ENCODE results near the gene KRTAP1-1.
"Not testable (repeated sequence)": the region's sequence is repeated elsewhere in the genome, so short reads cannot be mapped to it uniquely, and the experiment has no call there.

Gene KRTAP1-1, protein sequence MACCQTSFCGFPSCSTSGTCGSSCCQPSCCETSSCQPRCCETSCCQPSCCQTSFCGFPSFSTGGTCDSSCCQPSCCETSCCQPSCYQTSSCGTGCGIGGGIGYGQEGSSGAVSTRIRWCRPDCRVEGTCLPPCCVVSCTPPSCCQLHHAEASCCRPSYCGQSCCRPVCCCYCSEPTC

DNA sequence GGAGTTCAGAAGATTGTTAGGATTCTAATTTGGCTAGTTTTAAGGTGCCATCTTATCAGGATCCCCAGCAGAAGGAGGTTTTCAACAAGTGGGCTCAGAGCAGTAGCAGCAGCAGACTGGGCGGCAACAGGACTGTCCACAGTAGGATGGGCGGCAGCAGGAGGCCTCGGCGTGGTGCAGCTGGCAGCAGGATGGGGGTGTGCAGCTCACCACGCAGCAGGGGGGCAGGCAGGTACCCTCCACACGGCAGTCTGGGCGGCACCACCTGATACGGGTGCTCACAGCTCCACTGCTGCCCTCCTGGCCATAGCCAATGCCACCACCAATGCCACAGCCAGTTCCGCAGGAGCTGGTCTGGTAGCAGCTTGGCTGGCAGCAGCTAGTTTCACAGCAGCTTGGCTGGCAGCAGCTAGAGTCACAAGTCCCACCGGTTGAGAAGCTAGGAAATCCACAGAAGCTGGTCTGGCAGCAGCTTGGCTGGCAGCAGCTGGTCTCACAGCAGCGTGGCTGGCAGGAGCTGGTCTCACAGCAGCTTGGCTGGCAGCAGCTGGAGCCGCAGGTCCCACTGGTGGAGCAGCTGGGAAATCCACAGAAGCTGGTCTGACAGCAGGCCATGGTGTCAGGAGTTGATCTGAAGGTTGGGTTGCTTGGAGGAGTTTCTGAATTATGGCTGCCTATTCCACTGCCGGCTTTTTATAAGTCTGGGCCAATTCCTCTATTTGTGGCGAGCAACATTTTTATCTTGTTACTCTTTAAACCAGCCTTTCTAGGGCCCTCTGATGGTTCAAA is at the start of gene KRTAP1-1:
Gene KRTAP1-1, minus strand, starts transcription at position 668 of the 789 bp plus-strand sequence. Its CDS starts 53 bp downstream, at position 615.
- FAIRE-seq = not testable (repeated sequence)

DNA sequence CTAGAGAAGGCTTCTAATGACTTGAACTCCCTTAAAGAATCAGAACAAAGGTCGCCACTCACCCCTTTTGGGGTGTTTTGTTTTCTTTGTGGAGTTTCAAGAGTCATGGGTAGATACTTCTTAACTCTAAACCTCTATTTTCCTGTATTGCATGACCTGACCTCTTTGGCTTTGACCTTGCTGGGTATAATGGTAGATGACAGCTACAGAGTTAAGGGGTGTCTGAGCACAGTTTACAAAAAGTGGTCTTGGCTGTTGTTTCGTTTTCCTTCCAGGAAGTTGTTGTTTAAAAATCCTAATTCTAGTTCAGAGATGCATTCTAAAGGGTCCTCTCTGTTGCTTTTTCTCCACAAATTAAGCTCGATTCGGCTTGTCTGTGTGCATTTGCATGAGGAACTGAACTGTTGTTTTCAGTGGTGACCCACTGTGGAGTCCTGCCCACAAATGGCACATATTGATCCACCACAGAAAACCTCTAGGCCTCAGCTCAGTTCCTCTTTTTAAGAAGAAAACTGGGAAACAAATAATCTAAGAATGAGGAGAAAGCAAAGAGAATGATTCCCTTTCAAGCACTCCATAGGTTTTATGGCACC is 47.6 kb upstream of the KRTAP1-1 start:
- not testable (repeated sequence) for FAIRE-seq

DNA sequence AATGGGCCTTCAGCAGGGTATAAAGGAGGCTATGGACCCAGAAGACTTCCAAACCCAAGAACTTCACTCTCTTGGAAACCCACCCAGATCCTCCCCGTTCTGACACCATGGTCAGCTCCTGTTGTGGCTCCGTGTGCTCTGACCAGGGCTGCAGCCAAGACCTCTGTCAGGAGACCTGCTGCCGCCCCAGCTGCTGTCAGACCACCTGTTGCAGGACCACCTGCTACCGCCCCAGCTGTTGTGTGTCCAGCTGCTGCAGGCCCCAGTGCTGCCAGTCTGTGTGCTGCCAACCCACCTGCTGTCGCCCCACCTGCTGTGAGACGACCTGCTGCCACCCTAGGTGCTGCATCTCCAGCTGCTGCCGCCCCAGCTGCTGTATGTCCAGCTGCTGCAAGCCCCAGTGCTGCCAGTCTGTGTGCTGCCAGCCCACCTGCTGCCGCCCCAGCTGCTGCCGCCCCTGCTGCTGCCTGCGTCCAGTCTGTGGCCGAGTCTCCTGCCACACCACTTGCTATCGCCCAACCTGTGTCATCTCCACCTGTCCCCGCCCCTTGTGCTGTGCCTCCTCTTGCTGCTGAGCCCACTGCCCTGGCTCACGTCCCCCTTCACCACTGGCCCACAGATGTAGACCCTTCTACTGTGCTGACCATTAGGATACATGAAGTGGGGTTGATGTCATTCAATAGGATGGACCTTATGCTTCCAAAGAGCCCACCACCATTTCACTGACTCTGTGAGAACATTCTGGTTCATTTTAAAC is 43.0 kb upstream of the KRTAP1-1 start, which contains the start of gene KRTAP4-7:
Gene KRTAP4-7, plus strand, starts transcription at position 51 of the 757 bp plus-strand sequence. Its CDS starts 57 bp downstream, at position 108.
- FAIRE-seq = not testable (repeated sequence)

DNA sequence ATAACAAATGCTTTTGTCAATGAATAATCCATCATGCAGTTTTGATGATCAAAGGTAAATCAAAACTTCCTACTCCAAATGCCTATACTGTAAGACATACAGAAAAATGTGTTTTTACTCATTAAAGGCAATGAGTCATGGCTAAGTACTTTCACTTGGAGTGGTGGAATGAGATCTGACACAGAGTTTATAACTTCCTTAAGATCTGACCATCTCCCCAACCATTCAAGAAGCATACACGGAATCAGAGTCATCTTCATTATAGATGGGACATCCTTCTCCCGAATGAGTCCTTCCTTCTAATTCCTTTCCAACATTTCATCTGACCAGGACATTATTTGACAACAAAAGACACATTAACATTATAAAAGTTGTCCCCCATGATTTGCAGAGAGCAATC is 42.2 kb upstream of the KRTAP1-1 start:
- FAIRE-seq = not testable (repeated sequence)

GRCh38 chr17:41082626-41083025 is 41.4 kb upstream of the KRTAP1-1 start:
- no peak for FAIRE-seq

DNA sequence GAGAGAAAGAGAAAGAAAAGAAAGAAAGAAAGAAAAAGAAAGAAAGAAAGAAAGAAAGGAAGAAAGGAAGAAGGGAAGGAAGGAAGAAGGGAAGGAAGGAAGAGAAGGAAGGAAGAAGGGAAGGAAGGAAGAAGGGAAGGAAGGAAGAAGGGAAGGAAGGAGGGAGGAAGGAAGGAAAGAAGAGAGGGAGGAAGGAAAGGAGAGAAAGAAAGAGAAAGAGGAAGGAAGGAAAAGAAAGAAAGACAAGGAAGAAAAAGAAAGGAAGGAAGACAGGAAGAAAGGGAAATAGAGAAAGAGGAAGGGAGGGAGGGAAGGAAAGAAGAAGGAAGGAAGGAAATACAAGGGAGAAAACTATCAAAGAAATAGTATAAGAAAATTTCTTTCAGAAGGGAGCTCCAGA is 35.5 kb upstream of the KRTAP1-1 start:
- no peak for FAIRE-seq

DNA sequence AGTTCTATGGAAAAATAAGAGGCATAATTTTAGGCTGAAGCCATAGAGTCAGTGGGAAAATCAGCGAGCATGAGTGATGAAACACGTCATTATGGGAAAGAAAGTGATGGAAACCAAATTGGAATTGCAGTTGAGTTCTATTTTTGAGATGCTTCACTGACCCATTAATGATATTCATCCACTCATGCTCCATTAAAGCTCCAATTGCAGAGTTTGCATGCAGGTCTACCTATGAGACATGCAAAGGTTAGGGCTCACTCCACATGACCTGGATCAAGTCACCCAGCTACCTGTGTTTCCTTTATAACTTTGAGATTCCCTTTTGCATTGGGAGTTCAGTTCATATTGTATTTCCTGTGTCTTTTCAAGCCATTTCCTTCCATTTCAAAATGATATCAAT is 32.4 kb upstream of the KRTAP1-1 start:
- FAIRE-seq = no peak

DNA sequence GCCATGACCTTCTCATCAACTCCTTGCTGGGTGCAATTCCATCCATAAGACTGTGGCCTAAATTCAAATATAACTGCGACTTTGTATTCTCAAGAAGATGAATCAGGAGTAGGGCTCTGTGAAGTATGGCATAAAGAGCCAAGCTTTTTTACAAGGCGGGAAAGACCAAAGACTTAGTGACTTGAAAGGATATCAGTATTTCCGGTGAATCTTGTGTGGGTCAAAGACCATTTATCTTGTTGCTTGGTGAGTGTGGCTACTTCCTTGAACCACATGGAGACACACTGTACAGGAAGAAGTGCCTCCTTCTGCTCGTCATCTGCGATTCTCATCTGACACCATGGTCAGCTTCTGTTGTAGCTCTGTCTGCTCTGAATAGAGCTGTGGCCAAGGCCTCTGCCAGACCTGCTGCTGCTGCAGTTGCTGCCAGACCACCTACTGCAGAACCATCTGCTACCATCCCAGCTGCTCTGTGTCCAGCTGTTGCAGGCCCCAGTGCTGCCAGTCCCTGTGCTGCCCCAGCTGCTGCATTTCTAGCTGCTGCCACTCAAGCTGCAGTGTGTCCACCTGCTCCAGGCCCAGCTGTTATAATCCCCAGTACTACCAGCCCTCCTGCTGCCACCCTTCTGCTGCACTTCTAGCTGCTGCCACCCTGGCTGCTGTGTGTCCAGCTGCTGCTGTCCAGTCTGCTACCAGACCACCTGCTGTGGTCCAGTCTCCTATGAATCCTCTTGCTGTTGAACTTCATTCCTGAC is 30.5 kb upstream of the KRTAP1-1 start:
- FAIRE-seq = no peak

- no peak for FAIRE-seq
Observed at GRCh38 chr17:41069031-41069430, 27.8 kb upstream of the KRTAP1-1 start.

DNA sequence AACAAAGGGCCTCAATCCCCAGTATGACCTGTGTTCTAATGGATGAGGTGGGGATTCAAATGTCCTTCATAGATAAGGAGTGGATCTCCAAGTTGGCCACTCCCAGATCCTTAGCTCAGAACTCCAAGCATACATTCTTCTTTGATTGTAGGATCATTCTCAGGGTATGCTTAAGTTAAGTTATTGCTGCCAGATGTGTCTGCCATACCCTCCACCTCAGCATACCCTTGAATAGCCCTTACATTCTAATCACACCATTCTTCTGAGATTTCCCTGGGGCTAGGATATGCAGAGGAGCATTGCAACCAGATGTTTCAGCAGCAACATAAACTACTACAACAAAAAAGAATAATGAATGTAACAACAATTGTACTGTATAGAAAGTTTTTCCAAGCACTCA is 26.0 kb upstream of the KRTAP1-1 start:
- FAIRE-seq = no peak

DNA sequence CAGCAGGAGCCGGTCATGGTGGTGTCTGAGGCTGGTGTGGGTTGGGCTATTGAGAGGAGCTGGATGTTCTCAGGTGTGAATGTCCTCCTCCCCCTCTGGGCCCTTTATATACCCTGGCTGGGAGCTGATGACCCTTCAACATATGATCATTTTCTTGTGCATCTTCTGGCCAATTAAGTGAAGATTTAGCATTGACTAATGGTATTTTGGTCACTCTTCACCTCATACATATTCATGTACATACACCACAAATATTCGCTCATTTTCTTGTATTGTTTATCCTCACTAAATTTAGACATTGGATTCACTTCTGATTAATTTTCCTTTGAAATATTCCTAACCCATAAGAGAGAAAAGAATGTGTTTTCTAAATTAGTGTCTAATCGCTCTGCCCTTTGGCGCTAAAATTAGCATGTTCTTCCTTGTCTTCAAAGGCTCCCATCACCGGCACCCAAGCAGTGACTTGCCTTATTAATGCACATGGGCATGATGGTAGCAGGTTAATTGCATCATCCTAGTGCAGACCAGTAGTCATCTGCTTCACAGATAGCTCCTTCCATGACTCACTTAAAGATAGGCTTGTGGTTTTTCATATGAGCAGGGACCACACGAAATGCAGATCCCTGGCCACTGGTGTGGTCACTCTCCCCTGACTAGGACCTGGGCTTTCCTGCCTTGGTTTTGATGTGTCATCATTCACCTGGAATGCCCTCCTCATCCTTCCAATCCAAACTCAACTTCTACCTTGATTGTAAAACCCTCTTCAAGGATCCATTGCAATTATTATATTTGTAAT is 24.8 kb upstream of the KRTAP1-1 start, which contains the start of gene KRTAP2-4:
Gene KRTAP2-4, minus strand, starts transcription at position 51 of the 796 bp plus-strand sequence. Its CDS starts 34 bp downstream, at position 17.
- FAIRE-seq = no peak

- FAIRE-seq = not testable (repeated sequence)
Observed at GRCh38 chr17:41065016-41065689, 23.9 kb upstream of the KRTAP1-1 start.

- FAIRE-seq = no peak
Observed at GRCh38 chr17:41064301-41064700, 23.1 kb upstream of the KRTAP1-1 start.

- FAIRE-seq = no peak
Observed at GRCh38 chr17:41063449-41063848, 22.2 kb upstream of the KRTAP1-1 start.

DNA sequence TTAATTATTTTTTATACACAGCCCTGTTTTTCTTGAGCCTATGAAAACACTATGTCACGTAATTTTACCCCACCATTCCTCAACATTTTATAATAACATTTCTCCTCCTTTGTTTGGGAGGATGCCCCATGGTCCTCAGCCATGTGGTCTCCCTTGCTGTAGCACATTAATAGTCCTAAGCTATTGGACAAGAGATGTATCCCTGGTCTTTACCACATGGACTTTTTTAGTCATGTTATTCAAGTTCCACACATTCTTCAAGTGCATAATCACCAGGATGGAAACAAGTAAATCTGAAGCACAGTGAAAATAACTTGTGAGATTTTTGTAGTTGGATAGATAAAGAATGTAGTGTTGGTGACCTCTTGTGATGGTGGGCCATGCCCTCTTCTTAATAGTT is 20.7 kb upstream of the KRTAP1-1 start:
- no peak for FAIRE-seq

DNA sequence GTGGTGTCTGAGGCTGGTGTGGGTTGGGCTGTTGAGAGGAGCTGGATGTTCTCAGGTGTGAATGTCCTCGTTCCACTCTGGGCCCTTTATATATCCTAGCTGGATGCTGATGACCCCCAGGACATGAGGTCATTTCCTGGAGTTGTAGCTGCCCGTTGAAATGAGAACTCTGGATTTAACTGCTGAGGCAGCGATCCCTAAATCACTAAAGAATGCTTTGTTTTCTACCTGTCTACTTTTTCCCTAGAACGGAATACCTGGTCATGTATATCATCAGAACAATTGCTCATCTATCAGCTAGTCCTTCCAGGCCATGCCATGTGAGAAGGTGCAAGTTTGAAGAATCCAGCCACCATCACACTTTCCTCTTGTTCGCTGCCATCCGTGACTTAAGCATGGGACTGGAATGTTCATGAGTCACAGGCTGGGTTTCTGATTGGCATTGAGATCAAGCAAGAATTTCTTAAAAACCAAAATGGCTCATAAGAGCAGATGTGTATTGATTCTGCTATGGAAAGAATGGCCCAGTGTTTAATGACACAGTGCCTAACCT is 18.9 kb upstream of the KRTAP1-1 start, which contains the start of gene KRTAP2-3:
Gene KRTAP2-3, minus strand, starts transcription at position 63 of the 553 bp plus-strand sequence. CDS start 64 bp downstream, outside the sequence.
- no peak for FAIRE-seq

GRCh38 chr17:41059276-41060051 is 18.2 kb upstream of the KRTAP1-1 start:
- FAIRE-seq = not testable (repeated sequence)

DNA sequence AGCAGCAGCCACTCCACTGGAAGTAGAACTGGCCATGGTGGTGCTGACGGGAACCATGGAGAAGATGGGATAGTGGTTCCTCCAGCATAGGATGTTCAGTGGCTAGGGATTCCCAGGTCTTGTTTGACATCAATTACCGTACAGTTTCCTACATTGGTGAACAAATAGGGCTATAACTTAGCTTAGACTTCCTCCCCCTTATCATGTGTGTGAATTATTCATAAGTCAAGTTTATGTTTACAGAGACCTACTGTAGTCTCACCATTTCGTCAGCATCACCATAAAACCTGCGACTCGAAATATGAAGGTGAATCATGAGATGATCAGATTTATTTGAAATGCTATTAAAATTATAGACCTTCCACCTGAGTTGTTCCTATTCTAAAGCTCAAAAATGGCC is 17.5 kb upstream of the KRTAP1-1 start:
- no peak for FAIRE-seq

- FAIRE-seq = no peak
Observed at GRCh38 chr17:41057547-41057946, 16.3 kb upstream of the KRTAP1-1 start.
